WERI-Rb-1 (cell line): ENCODE results near the gene CSRP3.

Experiments used
- DNase-seq: peaks from one replicate; pipeline ENCODE4 v3.0.0-alpha.2; 2020
- H3K27ac ChIP-seq: fragments of 250-450 bp; sonication (Bioruptor Pico); 2 replicates; pipeline ENCODE4 v1.5.1; 2020; ENCODE audit warnings: mild to moderate bottlenecking, moderate library complexity
- H3K27me3 ChIP-seq: fragments of 250-450 bp; sonication (Bioruptor Pico); 2 replicates; pipeline ENCODE4 v1.5.1; 2021; ENCODE audit warnings: mild to moderate bottlenecking, low read depth, moderate library complexity; ENCODE audit not compliant: insufficient read depth, severe bottlenecking
- H3K36me3 ChIP-seq: fragments of 250-450 bp; sonication (Bioruptor Pico); 2 replicates; pipeline ENCODE4 v1.5.1; 2020; ENCODE audit warnings: mild to moderate bottlenecking, moderate library complexity
- H3K4me3 ChIP-seq: 2 replicates; pipeline ENCODE4 v1.5.1; 2011; ENCODE audit warnings: low read depth, mild to moderate bottlenecking, control low read depth, low read length
- H3K9me3 ChIP-seq: fragments of 250-450 bp; sonication (Bioruptor Pico); 2 replicates; pipeline ENCODE4 v1.5.1; 2021; ENCODE audit warnings: mild to moderate bottlenecking, moderate library complexity; ENCODE audit not compliant: severe bottlenecking
- CTCF ChIP-seq: IDR thresholded peaks from 2 replicates; pipeline ENCODE4 v1.5.1; 2011; ENCODE audit warnings: low read depth, mild to moderate bottlenecking, control low read depth, inconsistent platforms, low read length

Gene CSRP3

GRCh38 chr11:19216021-19216420 lies 14.2 kb upstream of the CSRP3 start:
- no peaks in the 10 kb centered on the region for H3K9me3 ChIP-seq
- no peaks in the 10 kb centered on the region for H3K36me3 ChIP-seq
- no peak overlapping the region for H3K4me3 ChIP-seq
- DNase-seq, result no peak
- no peaks in the 10 kb centered on the region for H3K27me3 ChIP-seq
- no peak for TF ChIP-seq CTCF
- no peak overlapping the region for H3K27ac ChIP-seq

- no peak for DNase-seq
- no peak overlapping the region for H3K27ac ChIP-seq
- H3K4me3 ChIP-seq, result no peak overlapping the region
- H3K27me3 ChIP-seq, result no peaks in the 10 kb centered on the region
- no peaks in the 10 kb centered on the region for H3K9me3 ChIP-seq
- no peaks in the 10 kb centered on the region for H3K36me3 ChIP-seq
- TF ChIP-seq CTCF, result no peak
Observed at GRCh38 chr11:19209617-19210370, 8.0 kb upstream of the CSRP3 start.

GRCh38 chr11:19208959-19209546 lies 7.3 kb upstream of the CSRP3 start:
- DNase-seq, result no peak
- H3K4me3 ChIP-seq, result no peak overlapping the region
- no peak overlapping the region for H3K27ac ChIP-seq
- no peaks in the 10 kb centered on the region for H3K36me3 ChIP-seq
- H3K27me3 ChIP-seq, result no peaks in the 10 kb centered on the region
- TF ChIP-seq CTCF, result no peak
- H3K9me3 ChIP-seq, result no peaks in the 10 kb centered on the region

- H3K27ac ChIP-seq, result no peak overlapping the region
- no peaks in the 10 kb centered on the region for H3K9me3 ChIP-seq
- DNase-seq, result no peak
- H3K27me3 ChIP-seq, result no peaks in the 10 kb centered on the region
- TF ChIP-seq CTCF, result no peak
- no peaks in the 10 kb centered on the region for H3K36me3 ChIP-seq
- no peak overlapping the region for H3K4me3 ChIP-seq
Observed at GRCh38 chr11:19208181-19208580, 6.4 kb upstream of the CSRP3 start.

GRCh38 chr11:19204836-19205235 lies 3.1 kb upstream of the CSRP3 start:
- Histone ChIP-seq H3K27ac (no peak overlapping the region), H3K4me3 (no peak overlapping the region), H3K27me3 (peaks cover 2% of the 10 kb centered on the region), H3K9me3 (no peaks in the 10 kb centered on the region), H3K36me3 (no peaks in the 10 kb centered on the region)
- no peak for TF ChIP-seq CTCF
- DNase-seq, result no peak
